ENCODE data around the gene IFITM5.

- TF ChIP-seq CTCF (IDR thresholded peaks at IDR 0.05) (no peak), POLR2A (IDR thresholded peaks at IDR 0.05) (no peak), POLR2AphosphoS5 (IDR thresholded peaks at IDR 0.05) (peak in 1 of 3 donors; percentile 39), EP300 (IDR thresholded peaks at IDR 0.05) (no peak)
Measured at GRCh38 chr11:267491-267994, 31.8 kb downstream of the IFITM5 start.
